ENCODE results near the gene C1orf198. TPM values are rescaled to one million over a fixed set of nuclear protein-coding genes. Genes with fewer than 3 reads are reported as not detected.

C1orf198 gene
- total and polyA plus RNA-seq, 2 of the 8 experiments (the other 6 are each of a cell fraction or from before 2014, with no cell fraction given), result 30.6 to 45.0 TPM

DNA sequence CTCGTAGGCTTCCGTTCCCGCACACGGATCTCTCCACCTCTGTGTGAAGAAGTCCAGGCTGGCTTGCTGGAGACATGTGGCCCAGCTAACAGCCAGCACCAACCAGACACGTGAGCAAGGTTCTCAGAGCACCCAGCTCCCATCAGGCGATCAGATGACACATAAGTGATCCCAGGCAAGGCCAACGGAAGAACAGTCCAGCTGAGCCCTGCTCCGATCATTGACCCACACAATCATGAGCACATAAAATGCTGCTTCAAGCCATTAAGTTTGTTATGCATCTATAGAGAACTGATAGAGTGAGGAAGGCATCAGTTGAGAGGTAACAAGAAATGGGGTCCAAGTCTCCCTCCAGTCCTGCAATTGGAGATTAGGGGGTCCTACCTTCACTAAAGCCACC, 15.4 kb downstream of the C1orf198 start (continued):
- TF ChIP-seq, protein P1, sequence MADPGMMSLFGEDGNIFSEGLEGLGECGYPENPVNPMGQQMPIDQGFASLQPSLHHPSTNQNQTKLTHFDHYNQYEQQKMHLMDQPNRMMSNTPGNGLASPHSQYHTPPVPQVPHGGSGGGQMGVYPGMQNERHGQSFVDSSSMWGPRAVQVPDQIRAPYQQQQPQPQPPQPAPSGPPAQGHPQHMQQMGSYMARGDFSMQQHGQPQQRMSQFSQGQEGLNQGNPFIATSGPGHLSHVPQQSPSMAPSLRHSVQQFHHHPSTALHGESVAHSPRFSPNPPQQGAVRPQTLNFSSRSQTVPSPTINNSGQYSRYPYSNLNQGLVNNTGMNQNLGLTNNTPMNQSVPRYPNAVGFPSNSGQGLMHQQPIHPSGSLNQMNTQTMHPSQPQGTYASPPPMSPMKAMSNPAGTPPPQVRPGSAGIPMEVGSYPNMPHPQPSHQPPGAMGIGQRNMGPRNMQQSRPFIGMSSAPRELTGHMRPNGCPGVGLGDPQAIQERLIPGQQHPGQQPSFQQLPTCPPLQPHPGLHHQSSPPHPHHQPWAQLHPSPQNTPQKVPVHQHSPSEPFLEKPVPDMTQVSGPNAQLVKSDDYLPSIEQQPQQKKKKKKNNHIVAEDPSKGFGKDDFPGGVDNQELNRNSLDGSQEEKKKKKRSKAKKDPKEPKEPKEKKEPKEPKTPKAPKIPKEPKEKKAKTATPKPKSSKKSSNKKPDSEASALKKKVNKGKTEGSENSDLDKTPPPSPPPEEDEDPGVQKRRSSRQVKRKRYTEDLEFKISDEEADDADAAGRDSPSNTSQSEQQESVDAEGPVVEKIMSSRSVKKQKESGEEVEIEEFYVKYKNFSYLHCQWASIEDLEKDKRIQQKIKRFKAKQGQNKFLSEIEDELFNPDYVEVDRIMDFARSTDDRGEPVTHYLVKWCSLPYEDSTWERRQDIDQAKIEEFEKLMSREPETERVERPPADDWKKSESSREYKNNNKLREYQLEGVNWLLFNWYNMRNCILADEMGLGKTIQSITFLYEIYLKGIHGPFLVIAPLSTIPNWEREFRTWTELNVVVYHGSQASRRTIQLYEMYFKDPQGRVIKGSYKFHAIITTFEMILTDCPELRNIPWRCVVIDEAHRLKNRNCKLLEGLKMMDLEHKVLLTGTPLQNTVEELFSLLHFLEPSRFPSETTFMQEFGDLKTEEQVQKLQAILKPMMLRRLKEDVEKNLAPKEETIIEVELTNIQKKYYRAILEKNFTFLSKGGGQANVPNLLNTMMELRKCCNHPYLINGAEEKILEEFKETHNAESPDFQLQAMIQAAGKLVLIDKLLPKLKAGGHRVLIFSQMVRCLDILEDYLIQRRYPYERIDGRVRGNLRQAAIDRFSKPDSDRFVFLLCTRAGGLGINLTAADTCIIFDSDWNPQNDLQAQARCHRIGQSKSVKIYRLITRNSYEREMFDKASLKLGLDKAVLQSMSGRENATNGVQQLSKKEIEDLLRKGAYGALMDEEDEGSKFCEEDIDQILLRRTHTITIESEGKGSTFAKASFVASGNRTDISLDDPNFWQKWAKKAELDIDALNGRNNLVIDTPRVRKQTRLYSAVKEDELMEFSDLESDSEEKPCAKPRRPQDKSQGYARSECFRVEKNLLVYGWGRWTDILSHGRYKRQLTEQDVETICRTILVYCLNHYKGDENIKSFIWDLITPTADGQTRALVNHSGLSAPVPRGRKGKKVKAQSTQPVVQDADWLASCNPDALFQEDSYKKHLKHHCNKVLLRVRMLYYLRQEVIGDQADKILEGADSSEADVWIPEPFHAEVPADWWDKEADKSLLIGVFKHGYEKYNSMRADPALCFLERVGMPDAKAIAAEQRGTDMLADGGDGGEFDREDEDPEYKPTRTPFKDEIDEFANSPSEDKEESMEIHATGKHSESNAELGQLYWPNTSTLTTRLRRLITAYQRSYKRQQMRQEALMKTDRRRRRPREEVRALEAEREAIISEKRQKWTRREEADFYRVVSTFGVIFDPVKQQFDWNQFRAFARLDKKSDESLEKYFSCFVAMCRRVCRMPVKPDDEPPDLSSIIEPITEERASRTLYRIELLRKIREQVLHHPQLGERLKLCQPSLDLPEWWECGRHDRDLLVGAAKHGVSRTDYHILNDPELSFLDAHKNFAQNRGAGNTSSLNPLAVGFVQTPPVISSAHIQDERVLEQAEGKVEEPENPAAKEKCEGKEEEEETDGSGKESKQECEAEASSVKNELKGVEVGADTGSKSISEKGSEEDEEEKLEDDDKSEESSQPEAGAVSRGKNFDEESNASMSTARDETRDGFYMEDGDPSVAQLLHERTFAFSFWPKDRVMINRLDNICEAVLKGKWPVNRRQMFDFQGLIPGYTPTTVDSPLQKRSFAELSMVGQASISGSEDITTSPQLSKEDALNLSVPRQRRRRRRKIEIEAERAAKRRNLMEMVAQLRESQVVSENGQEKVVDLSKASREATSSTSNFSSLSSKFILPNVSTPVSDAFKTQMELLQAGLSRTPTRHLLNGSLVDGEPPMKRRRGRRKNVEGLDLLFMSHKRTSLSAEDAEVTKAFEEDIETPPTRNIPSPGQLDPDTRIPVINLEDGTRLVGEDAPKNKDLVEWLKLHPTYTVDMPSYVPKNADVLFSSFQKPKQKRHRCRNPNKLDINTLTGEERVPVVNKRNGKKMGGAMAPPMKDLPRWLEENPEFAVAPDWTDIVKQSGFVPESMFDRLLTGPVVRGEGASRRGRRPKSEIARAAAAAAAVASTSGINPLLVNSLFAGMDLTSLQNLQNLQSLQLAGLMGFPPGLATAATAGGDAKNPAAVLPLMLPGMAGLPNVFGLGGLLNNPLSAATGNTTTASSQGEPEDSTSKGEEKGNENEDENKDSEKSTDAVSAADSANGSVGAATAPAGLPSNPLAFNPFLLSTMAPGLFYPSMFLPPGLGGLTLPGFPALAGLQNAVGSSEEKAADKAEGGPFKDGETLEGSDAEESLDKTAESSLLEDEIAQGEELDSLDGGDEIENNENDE (IDR thresholded peaks at IDR 0.05; ENCODE audit: insufficient replicate concordance, low read length), result no peak
- TF ChIP-seq EP300 (IDR thresholded peaks at IDR 0.05; ENCODE audit: borderline replicate concordance in 1 of 2, low read depth in 2 of 2, low read length in 2 of 2), result no peak
- no peak for TF ChIP-seq FOSL1 (IDR thresholded peaks at IDR 0.05; ENCODE audit: insufficient read depth, low read depth, low read length)
- no peak for TF ChIP-seq SIN3A (conservative IDR thresholded peaks at IDR 0.05 in 1 of 2, IDR thresholded peaks at IDR 0.05 in 1 of 2; ENCODE audit: low read depth in 1 of 2, low read length in 2 of 2)
- TF ChIP-seq SP4 (IDR thresholded peaks at IDR 0.05; ENCODE audit: low read length), result no peak
- no peak for TF ChIP-seq KDM1A (IDR thresholded peaks at IDR 0.05; ENCODE audit: borderline replicate concordance, low read length)
- no peak for TF ChIP-seq RBBP5 (IDR thresholded peaks at IDR 0.05; ENCODE audit: borderline replicate concordance, low read depth, low read length)
- no peak for TF ChIP-seq TBP (IDR thresholded peaks at IDR 0.05; ENCODE audit: low read depth, low read length)
- TF ChIP-seq EGR1 (IDR thresholded peaks at IDR 0.05; ENCODE audit: borderline replicate concordance, low read depth, low read length), result no peak
